ENCODE data around the gene CEBPA.
A peak's percentile ranks its signal among the peaks of the same experiment; 100 is the strongest.

CEBPA gene

DNA sequence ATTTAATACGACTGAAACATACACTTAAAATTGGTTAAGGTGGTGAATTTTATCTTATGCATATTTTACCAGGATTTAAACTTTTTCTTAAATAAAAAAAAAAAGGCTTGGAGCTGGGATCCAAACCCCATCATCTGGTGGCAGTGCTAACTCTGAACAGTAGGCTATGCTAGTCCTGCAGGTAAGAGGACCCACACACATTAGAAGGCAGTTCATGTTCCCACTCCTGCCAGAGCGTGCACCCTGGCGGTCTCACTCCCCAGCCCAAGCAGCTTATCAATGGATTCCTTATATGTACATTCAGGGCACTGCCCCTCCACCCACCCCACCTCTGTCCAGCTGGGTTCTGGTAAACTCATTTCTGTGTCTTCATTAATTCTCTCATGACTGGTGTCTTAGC, 31.3 kb upstream of the CEBPA start:
- H3K4me3 ChIP-seq, result no peak overlapping the region
- H3K27ac ChIP-seq, result no peak overlapping the region
- intact Hi-C loops (cut with DNase I; ENCODE audit: low total_unique reads), result no loop called here
- TF ChIP-seq, protein P1, sequence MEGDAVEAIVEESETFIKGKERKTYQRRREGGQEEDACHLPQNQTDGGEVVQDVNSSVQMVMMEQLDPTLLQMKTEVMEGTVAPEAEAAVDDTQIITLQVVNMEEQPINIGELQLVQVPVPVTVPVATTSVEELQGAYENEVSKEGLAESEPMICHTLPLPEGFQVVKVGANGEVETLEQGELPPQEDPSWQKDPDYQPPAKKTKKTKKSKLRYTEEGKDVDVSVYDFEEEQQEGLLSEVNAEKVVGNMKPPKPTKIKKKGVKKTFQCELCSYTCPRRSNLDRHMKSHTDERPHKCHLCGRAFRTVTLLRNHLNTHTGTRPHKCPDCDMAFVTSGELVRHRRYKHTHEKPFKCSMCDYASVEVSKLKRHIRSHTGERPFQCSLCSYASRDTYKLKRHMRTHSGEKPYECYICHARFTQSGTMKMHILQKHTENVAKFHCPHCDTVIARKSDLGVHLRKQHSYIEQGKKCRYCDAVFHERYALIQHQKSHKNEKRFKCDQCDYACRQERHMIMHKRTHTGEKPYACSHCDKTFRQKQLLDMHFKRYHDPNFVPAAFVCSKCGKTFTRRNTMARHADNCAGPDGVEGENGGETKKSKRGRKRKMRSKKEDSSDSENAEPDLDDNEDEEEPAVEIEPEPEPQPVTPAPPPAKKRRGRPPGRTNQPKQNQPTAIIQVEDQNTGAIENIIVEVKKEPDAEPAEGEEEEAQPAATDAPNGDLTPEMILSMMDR (IDR thresholded peaks at IDR 0.05), result no peak
- H3K9me3 ChIP-seq, result no peaks in the 10 kb centered on the region
- H3K4me1 ChIP-seq, result no peaks in the 10 kb centered on the region
- no peaks in the 10 kb centered on the region for H3K36me3 ChIP-seq
- H3K27me3 ChIP-seq, result peaks cover 0 to 15% of the 10 kb centered on the region in 2 donors
- DNase-seq, result no peak

DNA sequence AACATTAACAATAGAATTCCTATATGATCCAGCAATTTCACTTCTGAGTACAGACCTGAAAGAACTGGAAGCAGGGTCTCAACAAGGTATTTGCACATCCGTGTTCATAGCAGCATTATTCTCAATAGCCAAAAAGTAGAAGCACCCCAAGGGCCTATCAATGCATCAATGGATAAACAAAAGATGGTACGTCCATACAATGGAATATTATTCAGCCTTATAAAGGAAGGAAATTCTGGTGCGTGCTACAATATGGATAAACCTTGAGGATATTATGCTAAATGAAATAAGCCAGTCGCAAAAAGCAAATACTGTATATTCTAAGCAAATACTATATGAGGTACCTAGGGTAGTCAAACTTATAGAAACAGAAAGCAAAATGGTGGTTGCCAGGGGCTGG, 30.8 kb upstream of the CEBPA start:
- DNase-seq, result no peak
- Histone ChIP-seq H3K27me3 (peaks cover 0 to 17% of the 10 kb centered on the region in 2 donors), H3K4me1 (no peaks in the 10 kb centered on the region), H3K4me3 (no peak overlapping the region), H3K27ac (no peak overlapping the region), H3K9me3 (no peaks in the 10 kb centered on the region), H3K36me3 (no peaks in the 10 kb centered on the region)
- TF ChIP-seq, protein P1 (IDR thresholded peaks at IDR 0.05), result no peak
- intact Hi-C loops (cut with DNase I; ENCODE audit: low total_unique reads), result no loop called here

DNA sequence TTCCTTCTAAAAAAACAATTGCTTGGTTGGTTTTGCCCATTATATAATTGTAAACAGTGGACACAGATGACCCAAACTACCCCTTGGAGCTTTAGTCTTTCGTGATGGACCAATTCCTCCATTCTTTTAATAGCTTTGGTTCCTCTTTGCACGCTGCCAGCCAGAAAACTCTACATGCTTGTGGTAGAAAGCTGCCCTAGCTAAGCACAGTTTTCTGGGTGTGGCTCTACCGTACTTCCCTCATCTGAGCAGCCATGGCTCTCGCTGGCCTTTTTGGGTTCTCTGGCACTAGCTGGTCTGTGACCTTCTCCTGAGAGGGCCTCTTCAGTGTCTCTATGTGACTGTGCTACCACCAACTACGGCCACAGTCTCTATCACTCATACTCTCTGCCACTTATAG, 29.9 kb upstream of the CEBPA start:
- Histone ChIP-seq H3K27me3 (peaks cover 0 to 17% of the 10 kb centered on the region in 2 donors), H3K36me3 (no peaks in the 10 kb centered on the region), H3K27ac (no peak overlapping the region), H3K4me3 (no peak overlapping the region), H3K4me1 (no peaks in the 10 kb centered on the region), H3K9me3 (no peaks in the 10 kb centered on the region)
- TF ChIP-seq, protein P1 (IDR thresholded peaks at IDR 0.05), result no peak
- DNase-seq, result peak in 1 of 2 donors; percentile 39
- intact Hi-C loops (cut with DNase I; ENCODE audit: low total_unique reads), result no loop called here

DNA sequence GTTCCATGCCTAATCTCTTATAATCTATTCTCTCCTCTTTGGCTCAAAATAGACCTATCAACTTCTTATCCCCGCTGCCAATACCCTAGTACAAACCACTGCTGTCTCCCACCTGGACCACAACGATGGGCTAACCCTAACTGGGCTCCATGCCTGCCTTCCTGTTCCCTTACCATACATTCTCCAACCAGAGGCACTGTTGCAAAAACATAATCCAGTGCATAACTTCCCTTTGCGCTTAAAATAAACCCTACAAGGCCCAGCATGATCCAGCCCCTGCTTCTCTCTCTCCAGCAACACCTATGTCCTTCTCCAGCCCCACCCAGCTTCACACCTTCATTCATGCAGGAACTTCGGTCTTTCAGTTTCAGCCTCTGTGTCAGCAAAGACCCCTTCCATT, 27.4 kb upstream of the CEBPA start:
- no peak for DNase-seq
- intact Hi-C loops (cut with DNase I; ENCODE audit: low total_unique reads), result no loop called here
- Histone ChIP-seq H3K9me3 (peaks cover 0 to 10% (median 0%) of the 10 kb centered on the region in 3 donors), H3K4me1 (no peaks in the 10 kb centered on the region), H3K36me3 (no peaks in the 10 kb centered on the region), H3K27ac (no peak overlapping the region), H3K4me3 (no peak overlapping the region), H3K27me3 (peaks cover 0 to 17% of the 10 kb centered on the region in 2 donors)
- TF ChIP-seq, protein P1 (IDR thresholded peaks at IDR 0.05), result no peak

DNA sequence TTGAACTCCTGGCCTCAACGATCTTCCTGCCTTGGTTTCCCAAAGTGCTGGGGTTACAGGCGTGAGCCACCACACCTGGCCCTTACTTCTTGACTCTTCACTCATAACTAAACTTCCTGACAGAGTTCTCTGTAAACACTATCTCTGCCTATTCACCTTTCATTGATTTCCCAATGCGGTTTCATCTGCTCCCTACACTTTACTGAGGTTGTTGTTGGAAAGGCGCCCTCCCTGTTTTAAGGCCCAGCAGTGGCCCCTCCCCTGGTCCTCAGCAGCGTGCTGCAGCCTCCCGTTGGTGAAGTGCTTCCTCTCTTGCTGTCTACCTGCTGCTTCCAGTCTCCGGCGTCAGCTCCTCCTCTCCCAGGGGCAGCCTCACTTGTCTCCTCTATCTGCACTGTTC, 26.7 kb upstream of the CEBPA start:
- H3K9me3 ChIP-seq, result peaks cover 0 to 10% (median 0%) of the 10 kb centered on the region in 3 donors
- TF ChIP-seq, protein P1 (IDR thresholded peaks at IDR 0.05), result no peak
- no peak overlapping the region for H3K27ac ChIP-seq
- DNase-seq, result no peak
- H3K36me3 ChIP-seq, result no peaks in the 10 kb centered on the region
- no peak overlapping the region for H3K4me3 ChIP-seq
- peaks cover 0 to 17% of the 10 kb centered on the region in 2 donors for H3K27me3 ChIP-seq
- intact Hi-C loops (cut with DNase I; ENCODE audit: low total_unique reads), result no loop called here
- H3K4me1 ChIP-seq, result no peaks in the 10 kb centered on the region

DNA sequence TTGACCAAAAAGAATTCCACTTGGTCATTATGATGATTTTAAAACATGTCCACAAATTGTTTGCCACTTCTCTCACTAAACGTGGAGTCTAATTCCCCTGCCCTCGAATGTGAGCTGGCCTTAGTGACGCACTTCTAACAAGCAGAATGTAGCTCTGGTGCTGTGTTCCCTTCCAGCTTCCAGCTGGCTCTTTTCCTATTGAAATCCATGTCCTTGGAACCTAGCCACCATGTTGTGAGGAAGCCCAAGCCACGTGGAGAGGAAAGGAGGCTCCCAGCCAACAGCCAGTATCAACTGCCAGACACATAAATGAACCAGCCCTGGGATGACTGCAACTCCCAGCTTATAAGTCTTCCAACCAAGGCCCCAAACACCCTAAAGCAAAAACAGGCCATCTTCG, 23.6 kb upstream of the CEBPA start:
- H3K4me1 ChIP-seq, result no peaks in the 10 kb centered on the region
- TF ChIP-seq, protein P1 (IDR thresholded peaks at IDR 0.05), result no peak
- H3K27ac ChIP-seq, result no peak overlapping the region
- H3K36me3 ChIP-seq, result no peaks in the 10 kb centered on the region
- H3K4me3 ChIP-seq, result no peak overlapping the region
- peaks cover 0 to 12% of the 10 kb centered on the region in 2 donors for H3K27me3 ChIP-seq
- intact Hi-C loops (cut with DNase I; ENCODE audit: low total_unique reads), result no loop called here
- H3K9me3 ChIP-seq, result peaks cover 0 to 10% (median 0%) of the 10 kb centered on the region in 3 donors
- peak; percentile 67 to 74 for DNase-seq

Data from tibial artery (tissue), 4 donors.